Sigmoid colon (tissue), 7 donors: Measurements from ENCODE around the gene RNF157. TPM values are rescaled to one million over a fixed set of nuclear protein-coding genes. Genes with fewer than 3 reads are reported as not detected.

Source experiments
- DNase-seq: peaks from one replicate; pipeline ENCODE4 v3.0.0-alpha.2; 2019
- H3K27ac ChIP-seq, 4 donors: fragments of 200-600 bp; sonication (generic); one replicate each; pipeline ENCODE4 v1.5.1; 2016 to 2019; ENCODE audit warnings: mild to moderate bottlenecking in 1 of 4
- H3K27me3 ChIP-seq, 3 donors: fragments of 200-600 bp; sonication (generic); one replicate each; pipeline ENCODE4 v1.5.1; 2019; ENCODE audit warnings: mild to moderate bottlenecking in 1 of 3
- H3K36me3 ChIP-seq, 4 donors: fragments of 200-600 bp; sonication (generic); one replicate each; pipeline ENCODE4 v1.5.1; 2016 to 2019
- H3K4me1 ChIP-seq, 4 donors: fragments of 200-600 bp; sonication (generic); one replicate each; pipeline ENCODE4 v1.5.1; 2017 to 2019
- H3K4me3 ChIP-seq, 4 donors: fragments of 200-600 bp; sonication (generic); one replicate each; pipeline ENCODE4 v1.5.1; 2017 to 2019; ENCODE audit warnings: mild to moderate bottlenecking in 2 of 4, moderate library complexity in 1 of 4
- H3K9me3 ChIP-seq, 4 donors: fragments of 200-600 bp in 3 of 4; sonication (generic) in 3 of 4; one replicate each; pipeline versions ENCODE4 v1.5.1 to v1.6.1; 2013 to 2019
- CTCF ChIP-seq, 4 experiments: fragments of 450-650 bp in 3 of 4; fragments of 200-600 bp in 1 of 4; IDR thresholded peaks; one replicate each; pipeline ENCODE4 v1.5.1; 2016 to 2019; ENCODE audit warnings: antibody characterized with exemption in 4 of 4, mild to moderate bottlenecking in 3 of 4, moderate library complexity in 2 of 4
- EP300 ChIP-seq, 4 donors: sonication (generic); formaldehyde crosslinking; IDR thresholded peaks; one replicate each; pipeline ENCODE4 v1.6.1; 2017; ENCODE audit warnings: antibody characterized with exemption in 4 of 4
- POLR2A ChIP-seq, 2 donors: fragments of 450-650 bp; IDR thresholded peaks; one replicate each; pipeline ENCODE4 v1.6.1; 2016; ENCODE audit warnings: antibody characterized with exemption in 2 of 2, mild to moderate bottlenecking in 2 of 2, moderate library complexity in 2 of 2
- POLR2AphosphoS5 ChIP-seq, 4 donors: sonication (generic); formaldehyde crosslinking; IDR thresholded peaks; one replicate each; pipeline ENCODE4 v1.6.1; 2017; ENCODE audit warnings: antibody characterized with exemption in 4 of 4
- WGBS, 2 donors: extraction: QIAGEN DNeasy Blood & Tissue Kit; methylation state at CpG; one replicate each; pipeline ENCODE4 v1.1.7; 2013; 5-methylcytosine and 5-hydroxymethylcytosine counted together
- intact Hi-C: fragments of 100-400 bp; cut with DNase I; formaldehyde crosslinking; loops from one replicate; pipeline ENCODE4 v1.15.1; 2023
- polyA plus RNA-seq, 3 donors: library from polyadenylated mRNA; stranded (reverse); fragments of 200-250 nt; gene quantifications; one replicate each; pipeline ENCODE4 v1.2.3, GENCODE V29; 2013
- total RNA-seq, 4 donors: library from RNA; depleted of rRNA; stranded (reverse); fragments of >200 nt; gene quantifications; one replicate each; pipeline ENCODE4 v1.1.0, GENCODE V29; 2016
- donor health status: healthy with polysubstance abuse.
- donor health status: Bipolar disorder and iron deficiency.
- donor health status: healthy.

The RNF157 gene
- total and polyA plus RNA-seq, 7 donors: 3.1 to 29.5 (median 6.0) TPM

- DNase-seq: peak; percentile 94
- no peak overlapping the region for H3K4me3 ChIP-seq
- H3K27ac ChIP-seq: no peak overlapping the region
- TF ChIP-seq POLR2A (IDR thresholded peaks at IDR 0.05) (no peak), EP300 (IDR thresholded peaks at IDR 0.05) (no peak), POLR2AphosphoS5 (IDR thresholded peaks at IDR 0.05) (peak in 2 of 4 donors; percentile 20 to 40), CTCF (IDR thresholded peaks at IDR 0.05) (peak; percentile 93 to 98 (median 95))
- H3K4me1 ChIP-seq: peaks cover 0 to 21% (median 6%) of the 10 kb centered on the region in 4 donors
- 47 to 66% methylated on average over 28 of the region's 28 CpGs for WGBS, 2 donors
- intact Hi-C loops: loop anchor here (1.0 to 5.0 kb wide), 3 partner anchors 97 to 277 kb away; partner anchors contain the start of gene CDK3
- no peaks in the 10 kb centered on the region for H3K27me3 ChIP-seq
- no peaks in the 10 kb centered on the region for H3K9me3 ChIP-seq
- no peaks in the 10 kb centered on the region for H3K36me3 ChIP-seq
These were observed 38.9 kb upstream of the RNF157 start for GRCh38 chr17:76278952-76279741.

GRCh38 chr17:76278268-76278908 lies 38.1 kb upstream of the RNF157 start:
- Histone ChIP-seq H3K4me3 (no peak overlapping the region), H3K4me1 (peaks cover 0 to 21% (median 6%) of the 10 kb centered on the region in 4 donors), H3K9me3 (no peaks in the 10 kb centered on the region), H3K27me3 (no peaks in the 10 kb centered on the region), H3K27ac (no peak overlapping the region), H3K36me3 (no peaks in the 10 kb centered on the region)
- TF ChIP-seq EP300 (IDR thresholded peaks at IDR 0.05) (no peak), POLR2A (IDR thresholded peaks at IDR 0.05) (no peak), POLR2AphosphoS5 (IDR thresholded peaks at IDR 0.05) (no peak), CTCF (IDR thresholded peaks at IDR 0.05) (no peak)
- intact Hi-C loops: loop anchor here (5.0 kb wide), 1 partner anchor 276 kb away; the partner anchor contains the start of gene CDK3
- DNase-seq: no peak
- 87 to 89% methylated on average over 19 of the region's 19 CpGs for WGBS, 2 donors

GRCh38 chr17:76277300-76278267 lies 37.3 kb upstream of the RNF157 start:
- no peaks in the 10 kb centered on the region for H3K9me3 ChIP-seq
- WGBS, 2 donors: 88 to 90% methylated on average over 31 of the region's 31 CpGs
- no peaks in the 10 kb centered on the region for H3K27me3 ChIP-seq
- DNase-seq: no peak
- TF ChIP-seq POLR2AphosphoS5 (IDR thresholded peaks at IDR 0.05) (no peak), EP300 (IDR thresholded peaks at IDR 0.05) (no peak), CTCF (IDR thresholded peaks at IDR 0.05) (no peak)
- no peak overlapping the region for H3K27ac ChIP-seq
- intact Hi-C loops: loop anchor here (5.0 kb wide), 1 partner anchor 275 kb away; the partner anchor contains the start of gene CDK3
- H3K4me3 ChIP-seq: no peak overlapping the region
- peaks cover 0 to 20% (median 9%) of the 10 kb centered on the region in 4 donors for H3K4me1 ChIP-seq
- no peaks in the 10 kb centered on the region for H3K36me3 ChIP-seq

- peaks cover 0 to 20% (median 18%) of the 10 kb centered on the region in 4 donors for H3K4me1 ChIP-seq
- no peaks in the 10 kb centered on the region for H3K27me3 ChIP-seq
- WGBS, 2 donors: 90 to 94% methylated on average over 19 of the region's 19 CpGs
- H3K9me3 ChIP-seq: no peaks in the 10 kb centered on the region
- intact Hi-C loops: loop anchor here (5.0 kb wide), 1 partner anchor 274 kb away; the partner anchor contains the start of gene CDK3
- no peak for TF ChIP-seq POLR2AphosphoS5 (IDR thresholded peaks at IDR 0.05)
- no peak for TF ChIP-seq CTCF (IDR thresholded peaks at IDR 0.05)
- no peak for TF ChIP-seq EP300 (IDR thresholded peaks at IDR 0.05)
- no peak for TF ChIP-seq POLR2A (IDR thresholded peaks at IDR 0.05)
- no peak overlapping the region for H3K27ac ChIP-seq
- H3K36me3 ChIP-seq: no peaks in the 10 kb centered on the region
- no peak overlapping the region for H3K4me3 ChIP-seq
- no peak for DNase-seq
These were observed 36.4 kb upstream of the RNF157 start for GRCh38 chr17:76276461-76277299.
